ENCODE results near the gene UBE2J2. TPM values are rescaled to one million over a fixed set of nuclear protein-coding genes. Genes with fewer than 3 reads are reported as not detected.

The UBE2J2 gene
- total and polyA plus RNA-seq, 7 donors = 32.4 to 63.6 (median 34.2) TPM

DNA sequence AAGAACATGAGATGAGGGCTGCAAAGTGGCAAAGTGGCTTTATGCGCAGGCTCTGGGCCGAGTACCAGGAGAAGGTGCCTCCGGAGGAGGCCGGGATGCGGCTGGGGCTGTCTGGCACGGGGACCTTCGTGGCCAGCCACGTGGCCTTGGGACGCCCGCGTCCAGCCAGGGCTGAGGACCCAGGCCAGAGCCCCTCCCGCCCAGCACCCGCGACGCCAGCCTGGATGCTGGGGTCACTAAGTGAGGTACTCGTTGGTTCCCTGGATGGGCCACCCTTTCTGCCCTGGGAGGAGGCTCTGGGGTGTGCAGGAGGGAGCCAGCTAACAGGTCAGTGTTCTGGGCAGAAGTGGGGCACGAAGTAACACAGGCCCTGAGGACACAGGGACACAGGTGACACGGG is 19.2 kb upstream of the UBE2J2 start:
- Histone ChIP-seq H3K4me1 (peaks cover 0 to 9% (median 4%) of the 10 kb centered on the region in 4 donors), H3K36me3 (peaks cover 0 to 40% (median 11%) of the 10 kb centered on the region in 4 donors), H3K27ac (no peak overlapping the region), H3K27me3 (peaks cover 0 to 2% (median 0%) of the 10 kb centered on the region in 3 donors), H3K9me3 (no peaks in the 10 kb centered on the region), H3K4me3 (no peak overlapping the region)
- no peak for TF ChIP-seq EP300 (IDR thresholded peaks at IDR 0.05)
- TF ChIP-seq, protein P1, sequence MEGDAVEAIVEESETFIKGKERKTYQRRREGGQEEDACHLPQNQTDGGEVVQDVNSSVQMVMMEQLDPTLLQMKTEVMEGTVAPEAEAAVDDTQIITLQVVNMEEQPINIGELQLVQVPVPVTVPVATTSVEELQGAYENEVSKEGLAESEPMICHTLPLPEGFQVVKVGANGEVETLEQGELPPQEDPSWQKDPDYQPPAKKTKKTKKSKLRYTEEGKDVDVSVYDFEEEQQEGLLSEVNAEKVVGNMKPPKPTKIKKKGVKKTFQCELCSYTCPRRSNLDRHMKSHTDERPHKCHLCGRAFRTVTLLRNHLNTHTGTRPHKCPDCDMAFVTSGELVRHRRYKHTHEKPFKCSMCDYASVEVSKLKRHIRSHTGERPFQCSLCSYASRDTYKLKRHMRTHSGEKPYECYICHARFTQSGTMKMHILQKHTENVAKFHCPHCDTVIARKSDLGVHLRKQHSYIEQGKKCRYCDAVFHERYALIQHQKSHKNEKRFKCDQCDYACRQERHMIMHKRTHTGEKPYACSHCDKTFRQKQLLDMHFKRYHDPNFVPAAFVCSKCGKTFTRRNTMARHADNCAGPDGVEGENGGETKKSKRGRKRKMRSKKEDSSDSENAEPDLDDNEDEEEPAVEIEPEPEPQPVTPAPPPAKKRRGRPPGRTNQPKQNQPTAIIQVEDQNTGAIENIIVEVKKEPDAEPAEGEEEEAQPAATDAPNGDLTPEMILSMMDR (IDR thresholded peaks at IDR 0.05) = no peak
- TF ChIP-seq POLR2AphosphoS5 (IDR thresholded peaks at IDR 0.05) = no peak
- no peak for TF ChIP-seq POLR2A (IDR thresholded peaks at IDR 0.05)
- WGBS, 2 donors = 94 to 96% methylated on average over 18 of the region's 18 CpGs
- intact Hi-C loops (cut with DNase I) = no loop called here
- DNase-seq = no peak

DNA sequence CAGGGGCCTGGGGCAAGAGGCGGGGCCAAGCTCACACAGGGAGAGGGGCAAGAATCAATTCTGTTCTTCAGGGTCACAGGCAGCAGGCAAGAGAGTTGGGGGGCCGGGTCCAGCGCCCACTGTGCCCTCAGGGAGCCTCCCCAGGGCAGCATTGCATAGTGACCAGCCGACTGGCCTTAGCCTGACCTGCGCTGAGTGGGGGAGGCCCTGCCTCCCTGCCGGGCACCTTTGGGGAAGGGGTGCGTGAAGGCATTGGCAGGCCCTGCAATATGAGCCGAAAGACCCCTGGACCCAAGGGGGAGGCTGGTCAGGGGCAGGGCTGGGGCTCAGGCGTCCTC is 18.8 kb upstream of the UBE2J2 start:
- Histone ChIP-seq H3K27me3 (peaks cover 0 to 6% (median 1%) of the 10 kb centered on the region in 3 donors), H3K4me3 (no peak overlapping the region), H3K4me1 (peaks cover 0 to 9% (median 4%) of the 10 kb centered on the region in 4 donors), H3K36me3 (peaks cover 0 to 36% (median 9%) of the 10 kb centered on the region in 4 donors), H3K27ac (no peak overlapping the region), H3K9me3 (no peaks in the 10 kb centered on the region)
- DNase-seq = no peak
- intact Hi-C loops (cut with DNase I) = no loop called here
- WGBS, 2 donors = 89 to 92% methylated on average over 9 of the region's 9 CpGs
- TF ChIP-seq POLR2AphosphoS5 (IDR thresholded peaks at IDR 0.05) (no peak), POLR2A (IDR thresholded peaks at IDR 0.05) (no peak), EP300 (IDR thresholded peaks at IDR 0.05) (no peak)
- TF ChIP-seq, protein P1 (IDR thresholded peaks at IDR 0.05) = no peak

DNA sequence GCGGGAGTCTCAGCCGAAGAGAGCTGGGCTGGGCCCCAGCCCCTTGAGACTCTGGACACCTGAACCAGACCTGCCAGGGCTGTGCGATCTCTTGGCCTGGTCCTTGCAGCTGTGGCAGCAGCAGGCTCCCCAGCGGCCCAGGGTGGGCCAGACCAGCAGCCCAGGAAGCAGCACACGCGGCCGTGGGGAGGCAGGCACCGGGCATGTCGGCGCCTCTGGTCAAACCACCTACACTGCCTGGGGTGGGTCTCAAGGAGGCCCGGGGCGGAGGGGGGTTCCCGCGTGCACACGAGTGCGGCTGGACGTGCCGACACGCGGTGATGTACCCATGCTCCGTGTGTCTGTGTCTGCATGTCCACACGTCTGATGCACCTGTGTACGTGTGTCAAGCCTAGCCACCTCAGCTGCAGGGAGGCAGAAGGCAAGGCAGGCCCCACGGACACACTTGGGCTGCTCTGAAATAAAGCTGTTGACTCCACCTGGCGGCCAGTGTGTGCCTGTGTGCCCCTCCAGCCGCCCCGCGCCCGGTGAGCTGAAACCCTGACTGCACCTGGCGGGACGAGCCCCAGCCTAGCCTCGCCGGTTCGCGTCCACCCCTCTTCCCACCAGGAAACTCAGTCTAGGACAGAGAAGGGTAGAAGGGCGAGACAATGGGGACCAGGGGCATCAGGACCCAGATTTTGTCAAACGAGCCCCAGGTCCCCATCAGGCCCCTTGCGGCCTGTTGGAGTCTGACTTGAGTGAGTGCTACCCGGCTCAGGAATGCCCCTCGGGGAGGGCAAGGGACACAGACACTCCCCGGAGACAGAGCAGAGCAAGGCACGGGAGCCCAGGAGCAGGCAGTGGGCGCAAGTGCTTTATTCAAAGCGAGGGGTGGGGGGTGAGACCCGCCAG is 18.1 kb upstream of the UBE2J2 start:
- TF ChIP-seq POLR2AphosphoS5 (IDR thresholded peaks at IDR 0.05) (no peak), POLR2A (IDR thresholded peaks at IDR 0.05) (no peak)
- TF ChIP-seq, protein P1 (IDR thresholded peaks at IDR 0.05) = peak; percentile 52 to 68 (median 63)
- 19 to 47% methylated on average over 45 of the region's 45 CpGs for WGBS, 2 donors
- peaks cover 0 to 34% (median 9%) of the 10 kb centered on the region in 4 donors for H3K36me3 ChIP-seq
- H3K27me3 ChIP-seq = peaks cover 0 to 12% (median 7%) of the 10 kb centered on the region in 3 donors
- intact Hi-C loops (cut with DNase I) = no loop called here
- peak; percentile 84 for DNase-seq
- H3K9me3 ChIP-seq = no peaks in the 10 kb centered on the region
- no peak overlapping the region for H3K27ac ChIP-seq
- H3K4me3 ChIP-seq = no peak overlapping the region
- H3K4me1 ChIP-seq = peaks cover 0 to 9% (median 4%) of the 10 kb centered on the region in 4 donors

DNA sequence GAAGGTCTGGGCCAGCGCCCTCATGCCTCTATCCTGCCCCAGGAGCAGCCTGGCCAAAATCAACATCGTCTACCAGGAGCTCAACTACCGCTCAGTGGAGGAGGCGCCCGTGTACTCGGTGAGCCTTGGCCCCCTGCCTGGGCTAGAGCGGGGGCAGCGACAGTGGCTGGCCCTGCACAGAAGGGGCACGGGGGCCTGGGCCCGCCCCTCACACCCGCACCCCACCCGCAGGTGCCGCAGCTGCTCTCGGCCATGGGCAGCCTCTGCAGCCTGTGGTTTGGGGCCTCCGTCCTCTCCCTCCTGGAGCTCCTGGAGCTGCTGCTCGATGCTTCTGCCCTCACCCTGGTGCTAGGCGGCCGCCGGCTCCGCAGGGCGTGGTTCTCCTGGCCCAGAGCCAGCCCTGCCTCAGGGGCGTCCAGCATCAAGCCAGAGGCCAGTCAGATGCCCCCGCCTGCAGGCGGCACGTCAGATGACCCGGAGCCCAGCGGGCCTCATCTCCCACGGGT is 17.4 kb upstream of the UBE2J2 start:
- DNase-seq = no peak
- WGBS, 2 donors = 16 to 56% methylated on average over 28 of the region's 28 CpGs
- no peak overlapping the region for H3K27ac ChIP-seq
- H3K36me3 ChIP-seq = peaks cover 0 to 26% (median 5%) of the 10 kb centered on the region in 4 donors
- peaks cover 0 to 9% (median 4%) of the 10 kb centered on the region in 4 donors for H3K4me1 ChIP-seq
- intact Hi-C loops (cut with DNase I) = no loop called here
- H3K9me3 ChIP-seq = no peaks in the 10 kb centered on the region
- TF ChIP-seq POLR2A (IDR thresholded peaks at IDR 0.05) = no peak
- TF ChIP-seq EP300 (IDR thresholded peaks at IDR 0.05) = no peak
- no peak for TF ChIP-seq POLR2AphosphoS5 (IDR thresholded peaks at IDR 0.05)
- TF ChIP-seq, protein P1 (IDR thresholded peaks at IDR 0.05) = no peak
- peaks cover 4 to 19% (median 14%) of the 10 kb centered on the region in 3 donors for H3K27me3 ChIP-seq
- H3K4me3 ChIP-seq = no peak overlapping the region
